Inferior parietal cortex (tissue), 1 donor: ENCODE results near the gene SCAMP5.

Source experiments
- DNase-seq: peaks from one replicate; pipeline ENCODE4 v3.0.0-alpha.2; 2016; ENCODE audit errors: extremely low spot score

The SCAMP5 gene

DNA sequence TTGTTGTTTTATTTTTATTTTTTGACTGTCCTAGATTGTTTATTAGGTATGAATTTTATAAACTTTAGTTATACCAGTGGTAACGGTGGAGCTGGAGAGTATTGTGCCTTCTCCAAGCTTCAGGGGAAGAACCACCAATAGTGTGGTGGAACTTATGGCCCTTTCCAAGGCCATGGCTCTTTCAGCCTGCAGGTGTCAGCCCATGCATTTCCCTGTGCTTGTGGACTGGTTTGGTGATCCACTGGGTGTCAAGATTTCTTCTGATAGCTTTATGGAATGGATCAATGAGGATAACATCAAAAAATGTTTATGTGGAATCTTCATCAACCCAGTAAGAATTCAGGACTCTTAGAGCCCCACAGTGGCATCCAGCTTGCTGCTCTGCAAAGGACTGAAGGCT is 19.2 kb upstream of the SCAMP5 start:
- no peak for DNase-seq

DNA sequence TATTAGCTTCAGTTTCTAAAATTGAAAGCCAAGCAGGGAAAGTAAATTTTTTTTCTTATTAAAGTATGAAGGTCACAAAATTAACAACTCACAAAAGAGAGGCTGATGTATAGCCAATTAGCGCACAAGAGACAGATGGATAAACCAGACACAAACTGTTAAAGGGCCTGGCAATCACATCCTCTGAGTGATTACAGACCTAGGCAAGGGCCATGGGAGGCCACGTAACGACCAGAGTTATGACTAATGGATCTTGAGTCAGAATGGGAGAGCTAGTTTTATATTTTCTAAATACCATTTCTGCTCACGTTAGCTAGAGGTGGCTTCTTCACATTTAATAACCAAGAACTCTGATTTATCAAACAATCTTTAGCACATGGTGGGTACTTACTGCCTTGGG is 17.8 kb upstream of the SCAMP5 start:
- no peak for DNase-seq

DNA sequence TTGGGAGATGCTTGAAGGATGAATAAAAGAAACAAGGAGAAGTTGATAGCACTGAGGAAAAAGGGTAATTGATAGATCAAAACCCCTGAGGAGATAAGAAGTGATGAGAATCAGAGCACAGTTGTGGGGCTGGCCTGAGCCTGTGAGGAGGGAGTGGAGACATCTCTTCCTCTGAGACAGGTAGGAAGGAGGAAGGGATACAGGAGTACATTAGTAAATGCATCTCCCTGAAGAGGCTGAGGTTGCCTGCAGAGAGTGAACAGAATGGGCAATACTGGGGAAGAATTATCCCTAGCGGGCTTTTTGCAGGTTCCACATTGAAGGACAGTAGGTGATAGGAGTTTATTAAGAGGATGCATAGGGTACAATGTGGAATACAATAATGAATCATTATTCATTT is 17.3 kb upstream of the SCAMP5 start:
- no peak for DNase-seq

DNA sequence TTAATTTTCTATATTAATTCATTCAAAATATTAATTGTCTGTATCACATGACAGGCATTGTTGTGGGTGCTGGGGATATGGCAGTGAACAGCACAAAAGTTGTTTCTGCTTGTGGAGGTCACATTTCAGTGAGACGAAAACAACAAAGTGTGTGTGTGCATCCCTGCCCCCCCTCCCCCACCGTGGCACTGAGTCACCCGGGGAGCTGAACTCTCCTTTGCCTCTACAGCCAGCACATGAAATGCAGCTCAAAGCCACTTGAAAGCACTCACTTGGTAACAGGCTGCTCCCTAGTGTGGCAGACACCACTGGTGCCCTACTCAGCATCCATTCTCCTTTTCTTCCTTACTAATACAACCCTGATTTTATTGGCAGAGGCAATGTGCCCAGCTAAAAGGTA is 16.9 kb upstream of the SCAMP5 start:
- no peak for DNase-seq

DNA sequence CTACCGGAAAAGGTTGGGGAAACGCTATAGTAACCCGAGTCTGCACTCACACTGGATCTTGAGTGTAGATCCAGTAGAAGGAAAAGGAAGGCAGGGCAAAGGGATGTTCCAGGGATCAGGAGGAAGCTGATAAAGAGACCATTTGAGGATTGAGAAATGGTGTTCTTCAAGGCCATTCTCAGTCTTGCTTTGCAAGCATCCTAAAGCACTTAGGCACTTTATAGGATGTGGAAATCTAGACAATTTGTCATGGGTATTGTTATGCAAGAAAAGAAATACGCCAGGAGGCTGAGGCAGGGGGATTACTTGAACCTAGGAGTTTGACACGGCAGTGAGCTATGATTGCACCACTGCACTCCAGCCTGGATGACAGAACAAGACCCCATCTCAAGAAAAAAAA is 13.2 kb upstream of the SCAMP5 start:
- no peak for DNase-seq

DNA sequence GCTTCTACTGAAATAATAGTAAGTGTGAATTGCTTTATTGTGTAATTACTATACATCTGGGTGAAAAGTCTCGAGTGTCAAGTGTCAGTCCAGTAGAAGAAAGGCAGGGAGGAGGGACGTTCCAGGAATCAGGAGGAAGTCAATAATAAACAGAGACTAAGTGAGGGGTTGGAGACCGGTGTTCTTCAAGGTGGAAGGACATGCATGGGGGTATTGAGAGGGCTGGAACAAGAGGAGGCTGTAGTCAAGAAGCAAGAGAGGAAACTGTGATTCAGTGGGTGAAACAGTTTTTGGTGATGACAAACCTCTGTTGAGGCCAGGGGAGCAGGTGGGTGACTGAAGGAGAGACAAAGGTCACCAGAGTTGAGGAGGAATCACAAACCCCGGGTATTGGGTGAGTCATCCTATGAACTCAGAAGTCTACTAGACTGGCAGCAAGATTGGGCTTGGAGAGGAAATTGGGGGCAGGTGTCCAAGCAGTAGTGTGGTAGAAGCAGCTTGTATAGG is 11.6 kb upstream of the SCAMP5 start:
- no peak for DNase-seq

DNA sequence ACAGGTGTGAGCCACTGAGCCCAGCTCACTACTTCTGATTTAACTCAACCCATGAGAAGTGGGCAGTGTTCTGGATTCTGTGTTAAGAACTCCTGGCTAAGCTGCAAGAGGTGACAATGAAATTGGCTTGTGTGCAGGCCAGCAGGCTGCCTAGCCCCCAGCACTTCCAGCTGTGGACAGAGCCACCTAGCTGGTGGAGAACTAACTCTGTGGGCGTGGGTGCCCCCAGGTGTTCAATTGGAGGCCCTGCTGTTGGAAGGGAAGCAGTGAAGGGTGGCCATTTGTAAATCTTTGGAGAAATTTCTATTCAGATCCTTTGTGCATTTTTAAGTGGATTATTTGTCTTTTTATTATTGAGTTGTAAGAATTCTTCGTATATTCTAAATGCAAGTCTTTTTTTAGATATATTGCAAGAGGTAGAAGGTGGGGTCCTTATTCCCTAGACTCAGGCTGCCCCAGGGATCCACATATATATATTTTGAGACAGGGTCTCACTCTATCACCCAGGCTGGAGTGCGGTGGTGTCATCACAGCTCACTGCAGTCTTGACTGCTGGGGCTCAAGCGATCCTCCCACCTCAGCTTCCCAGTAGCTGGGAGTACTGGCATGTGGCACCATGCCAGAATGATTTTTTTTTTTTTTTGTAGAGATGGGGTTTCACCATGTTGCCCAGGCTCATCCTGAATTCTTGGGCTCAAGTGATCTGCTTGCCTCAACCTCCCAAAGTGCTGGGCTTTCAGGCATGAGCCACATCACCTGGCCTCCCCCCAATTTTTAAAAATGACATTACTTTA is 7.2 kb upstream of the SCAMP5 start:
- DNase-seq = no peak

DNA sequence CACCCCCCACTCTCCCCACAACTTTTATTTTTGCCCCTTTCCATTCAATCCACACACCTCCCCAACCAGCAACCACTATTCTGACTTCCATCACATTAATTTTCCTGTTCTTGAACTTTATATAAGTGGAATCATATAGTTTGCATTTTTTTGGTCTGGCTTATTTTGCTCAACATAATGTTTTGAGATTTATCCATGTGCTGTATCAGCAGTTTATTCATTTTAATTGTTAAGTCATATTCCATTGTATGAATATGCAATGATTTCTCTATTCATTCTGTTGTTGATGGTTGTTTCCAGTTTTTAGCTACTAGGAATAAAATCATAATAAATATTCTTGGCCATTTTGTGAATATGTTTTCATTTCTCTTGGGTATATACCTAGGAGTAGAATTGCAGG is 5.8 kb upstream of the SCAMP5 start:
- DNase-seq = no peak

DNA sequence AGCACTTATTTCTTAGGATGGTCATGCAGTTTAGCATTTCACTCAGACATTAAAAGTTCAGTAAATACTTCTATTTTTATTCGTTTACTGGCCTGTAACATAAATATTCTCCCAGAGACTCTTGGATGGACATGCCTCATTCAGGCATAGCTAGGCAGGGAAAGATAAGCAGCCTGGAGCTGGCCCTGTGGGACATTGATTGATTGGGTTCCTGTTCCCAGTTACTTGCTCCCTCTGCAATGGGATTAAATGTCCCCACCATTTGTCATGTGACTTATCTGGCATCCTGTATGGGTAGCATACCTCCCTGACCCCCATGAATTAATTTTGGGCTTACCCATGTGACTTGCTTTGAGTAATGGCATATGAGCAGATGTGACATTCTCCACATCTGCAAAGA is 2.7 kb upstream of the SCAMP5 start:
- no peak for DNase-seq

DNA sequence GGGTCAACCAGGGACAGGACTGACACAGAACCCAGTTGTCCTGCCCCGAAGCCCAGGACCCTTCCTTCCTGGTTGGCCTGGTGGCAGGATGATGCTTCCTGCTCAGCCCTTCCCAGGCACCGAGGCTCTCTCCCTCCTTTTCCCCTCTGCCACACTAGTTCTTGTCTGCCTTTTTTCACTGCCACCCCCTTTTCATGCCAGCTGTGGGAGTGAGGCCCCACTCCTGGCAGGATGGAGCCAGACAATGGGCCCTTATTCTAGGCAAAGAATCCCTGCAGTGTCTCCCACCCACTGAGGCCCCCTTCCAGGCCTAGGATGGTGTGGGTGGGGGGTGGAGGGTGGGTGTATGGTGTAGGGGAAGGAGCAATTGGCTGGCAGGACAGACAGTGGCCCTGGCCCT is 1.1 kb upstream of the SCAMP5 start:
- peak; percentile 29 for DNase-seq

DNA sequence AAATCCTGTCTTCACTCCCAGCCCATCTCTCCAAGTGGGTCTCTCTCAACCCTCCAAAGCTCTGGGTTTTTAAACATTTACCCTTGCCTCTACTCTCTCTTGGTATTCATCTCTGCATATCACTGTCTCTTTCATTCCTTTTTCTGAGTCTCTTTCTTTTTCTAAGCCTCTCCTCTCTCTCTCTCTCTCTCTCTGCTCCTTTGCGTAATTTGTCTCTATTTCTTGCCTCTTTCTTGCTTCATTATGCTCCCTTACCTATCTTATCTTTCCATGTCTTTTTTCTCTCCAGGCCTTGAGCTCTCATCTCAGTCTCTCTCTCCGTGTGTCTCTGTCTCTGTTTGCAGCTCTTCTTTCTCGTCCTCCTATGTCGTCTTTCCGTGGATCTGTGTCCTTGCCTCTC is 678 bp upstream of the SCAMP5 start:
- DNase-seq = no peak

DNA sequence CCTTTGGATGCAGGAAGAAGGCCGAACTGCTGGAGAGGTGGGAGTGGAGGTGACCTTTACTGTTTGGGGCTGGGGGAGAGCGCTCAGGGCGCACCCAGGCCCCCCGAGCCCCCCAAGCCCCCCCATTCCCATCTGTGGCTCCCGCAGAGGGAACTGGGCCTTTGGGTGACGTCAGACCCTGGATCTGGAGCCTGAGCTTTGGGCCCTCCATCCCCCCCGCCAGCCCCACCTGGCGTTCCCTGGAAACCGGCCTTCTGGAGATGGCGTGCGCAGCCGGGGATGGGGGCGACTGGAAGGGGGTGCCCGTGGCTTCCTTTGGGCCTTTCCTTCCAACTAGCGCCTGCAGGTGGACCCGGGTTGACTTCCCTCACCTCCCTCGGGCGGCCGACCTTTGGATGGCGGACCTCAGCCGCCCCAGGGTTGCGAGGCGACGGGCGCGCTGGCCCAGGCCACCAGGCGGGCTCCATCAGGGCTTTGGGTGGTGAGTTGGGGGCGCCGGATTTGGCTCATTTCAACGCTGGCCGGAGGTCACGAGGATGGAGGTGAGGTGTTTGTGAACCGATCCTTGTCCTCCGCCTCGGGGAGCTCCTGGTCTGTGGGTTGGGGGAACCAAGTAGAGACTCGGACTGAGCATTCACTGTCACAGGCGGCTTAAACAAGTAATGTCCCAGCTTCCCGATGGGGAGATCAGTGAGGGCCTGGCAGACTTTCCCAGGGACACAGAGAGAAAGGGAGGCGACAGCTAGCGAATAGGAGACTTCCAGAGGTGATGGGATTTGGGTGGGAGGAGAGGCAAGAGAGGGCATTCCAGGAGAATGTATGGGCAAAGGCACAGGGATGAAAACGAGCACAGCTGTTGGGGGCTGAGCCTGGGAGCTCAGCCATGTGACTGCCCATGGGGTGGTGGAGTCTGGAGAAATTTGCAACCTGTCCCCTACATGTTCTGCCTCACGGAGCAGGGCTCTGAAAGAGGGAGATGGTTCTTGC is 709 bp downstream of the SCAMP5 start:
- no peak for DNase-seq

DNA sequence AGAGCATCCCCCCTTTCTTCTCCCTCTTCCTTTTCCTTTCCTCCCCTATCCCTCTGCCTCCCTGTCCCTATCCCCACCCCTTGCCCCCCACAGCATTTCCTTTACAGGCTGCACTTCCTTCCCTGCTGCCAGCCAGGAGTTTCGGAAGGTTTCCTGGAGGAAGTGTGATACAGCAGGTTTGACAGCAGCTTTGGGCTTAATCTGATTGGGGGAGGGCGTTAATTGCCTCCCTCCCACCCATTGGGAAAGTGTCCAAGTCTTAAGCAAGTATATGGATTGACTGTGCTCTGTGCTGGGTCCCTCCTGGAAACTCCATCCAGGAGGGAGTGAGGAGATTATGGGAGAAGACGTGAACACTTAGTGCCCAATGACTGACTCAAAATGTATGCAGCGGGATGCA is 1.8 kb downstream of the SCAMP5 start:
- DNase-seq = no peak

DNA sequence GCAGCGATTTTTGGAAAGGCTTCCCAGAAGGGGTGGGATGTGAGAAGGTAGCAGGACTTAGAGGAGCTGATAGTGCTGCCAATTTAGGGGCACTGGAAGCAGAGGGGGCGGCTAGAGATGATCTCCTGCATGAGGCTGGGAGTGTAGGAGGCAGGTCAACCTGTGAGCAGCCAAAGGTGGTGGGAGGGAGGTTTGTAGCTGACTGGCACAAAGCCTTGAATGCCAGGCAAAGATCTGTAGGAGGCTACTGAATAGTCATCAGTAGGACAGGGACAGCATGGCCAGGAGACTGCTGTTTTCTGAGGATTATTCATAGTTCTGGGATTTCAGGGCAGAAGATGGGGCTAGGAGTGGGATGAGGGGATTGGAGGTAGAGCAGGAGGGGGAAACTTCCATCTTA is 2.2 kb downstream of the SCAMP5 start:
- DNase-seq = no peak

DNA sequence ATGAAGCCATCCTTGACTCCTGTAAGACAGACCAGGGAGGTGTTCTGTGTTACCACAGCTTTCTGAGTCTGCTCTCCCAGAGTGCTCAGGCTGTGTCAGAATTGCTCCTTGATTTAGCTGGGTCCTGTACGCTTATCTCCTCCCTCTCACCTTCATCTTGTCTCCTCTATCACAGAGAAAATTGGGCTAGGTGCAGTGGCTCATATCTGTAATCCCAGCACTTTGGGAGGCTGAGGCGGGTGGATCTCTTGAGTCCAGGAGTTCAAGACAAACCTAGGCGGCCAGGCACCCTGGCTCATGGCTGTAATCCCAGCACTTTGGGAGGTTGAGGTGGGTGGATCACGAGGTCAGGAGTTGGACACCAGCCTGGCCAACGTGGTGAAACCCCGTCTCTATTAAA is 5.9 kb downstream of the SCAMP5 start:
- no peak for DNase-seq

DNA sequence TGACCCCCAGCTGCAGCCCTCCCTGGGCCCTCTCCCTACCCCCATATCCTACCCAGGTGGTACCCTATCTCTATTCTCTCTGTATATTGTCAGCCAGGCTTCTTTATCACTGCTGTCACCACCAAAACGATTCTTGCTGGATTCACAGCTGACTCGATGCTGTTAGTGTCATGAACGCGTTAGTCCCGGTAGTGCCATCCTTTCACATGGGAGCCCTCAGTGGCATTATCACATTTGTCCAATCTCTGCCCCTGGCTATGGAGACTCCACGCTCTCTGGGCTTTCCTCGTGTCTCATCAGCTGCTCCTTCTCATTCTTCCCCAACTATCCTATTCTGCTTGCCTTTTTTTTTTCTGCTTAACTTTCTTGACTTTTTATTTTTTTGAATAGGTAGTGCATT is 7.0 kb downstream of the SCAMP5 start:
- no peak for DNase-seq

DNA sequence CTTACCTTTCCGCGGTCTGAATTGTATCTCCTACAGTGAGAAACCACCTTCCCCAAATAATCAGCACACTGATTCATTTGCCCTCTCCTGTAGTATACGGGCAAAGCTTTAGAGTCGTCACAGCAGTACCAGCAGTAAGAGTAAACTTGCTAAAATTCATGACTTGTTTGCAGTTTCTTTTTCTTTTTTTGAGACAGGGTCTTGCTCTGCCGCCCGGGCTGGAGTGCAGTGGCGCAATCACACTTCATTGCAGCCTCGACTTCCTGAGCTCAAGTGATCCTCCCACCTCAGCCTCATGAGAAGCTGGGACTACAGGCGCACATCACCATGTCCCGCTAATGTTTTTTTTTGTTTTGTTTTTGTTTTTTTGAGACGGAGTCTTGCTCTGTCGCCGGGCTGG is 11.9 kb downstream of the SCAMP5 start:
- no peak for DNase-seq

DNA sequence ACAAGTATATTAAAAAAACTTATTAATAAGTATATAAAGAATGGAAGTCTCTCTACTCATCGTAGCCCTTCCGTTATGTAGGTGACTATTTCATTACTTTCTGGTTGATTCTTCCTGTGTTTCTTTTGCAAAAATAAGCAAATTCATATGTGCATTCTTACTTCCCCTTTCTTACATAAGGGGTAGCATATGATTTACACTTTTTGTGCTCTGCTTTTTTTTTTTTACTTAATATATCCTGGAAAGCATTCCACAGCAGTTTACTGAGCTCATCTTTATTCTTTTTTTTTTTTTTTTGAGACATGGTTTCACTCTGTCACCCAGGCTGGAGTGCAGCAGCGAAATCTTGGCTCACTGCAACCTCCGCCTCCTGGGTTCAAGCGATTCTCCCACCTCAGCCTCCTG is 12.9 kb downstream of the SCAMP5 start:
- peak; percentile 8 for DNase-seq

DNA sequence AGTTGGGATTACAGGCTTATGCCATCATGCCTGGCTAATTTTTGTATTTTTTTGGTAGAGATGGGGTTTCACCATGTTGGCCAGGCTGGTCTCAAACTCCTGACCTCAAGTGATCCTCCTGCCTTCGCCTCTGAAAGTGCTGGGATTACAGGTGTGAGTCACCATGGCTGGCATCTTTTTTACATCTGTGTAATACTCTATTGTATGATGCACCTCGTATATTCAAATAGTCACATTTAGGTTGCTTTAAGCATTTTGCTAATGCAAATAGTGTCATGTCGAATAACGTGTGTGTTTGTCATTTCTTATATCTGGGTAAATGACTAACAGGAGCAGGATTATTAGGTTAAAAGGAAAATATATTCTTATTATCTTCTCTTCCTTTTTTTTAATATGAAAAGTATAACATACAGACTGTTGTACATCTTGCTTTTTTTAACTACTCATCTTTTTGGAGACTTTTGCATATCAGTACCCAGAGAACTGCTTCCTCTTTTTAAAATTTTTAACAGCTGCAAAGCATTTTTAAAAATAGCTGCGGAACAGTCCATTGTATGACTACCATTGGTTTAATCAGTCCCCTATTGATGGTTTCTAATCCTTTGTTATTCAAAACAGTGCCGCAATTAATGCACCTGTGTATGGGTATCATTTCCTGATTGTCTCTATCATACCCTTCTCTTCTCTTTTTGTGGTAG is 13.4 kb downstream of the SCAMP5 start:
- DNase-seq = no peak

DNA sequence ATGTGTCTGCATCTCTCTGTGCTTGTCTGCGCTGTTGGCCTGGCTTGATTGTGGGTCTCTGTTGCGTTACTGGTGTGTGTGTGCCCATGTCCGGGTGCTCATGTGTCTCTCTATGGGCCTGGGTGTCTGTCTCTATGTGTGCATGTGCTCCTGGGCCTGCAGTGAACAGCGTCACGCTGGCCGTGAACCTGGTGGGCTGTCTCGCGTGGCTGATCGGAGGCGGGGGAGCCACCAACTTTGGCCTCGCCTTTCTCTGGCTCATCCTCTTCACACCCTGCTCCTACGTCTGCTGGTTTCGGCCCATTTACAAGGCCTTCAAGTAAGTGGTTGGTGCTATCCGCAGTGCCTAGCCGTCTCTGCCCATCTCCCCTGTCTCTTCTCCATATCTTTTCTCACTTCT is 21.1 kb downstream of the SCAMP5 start:
- no peak for DNase-seq

DNA sequence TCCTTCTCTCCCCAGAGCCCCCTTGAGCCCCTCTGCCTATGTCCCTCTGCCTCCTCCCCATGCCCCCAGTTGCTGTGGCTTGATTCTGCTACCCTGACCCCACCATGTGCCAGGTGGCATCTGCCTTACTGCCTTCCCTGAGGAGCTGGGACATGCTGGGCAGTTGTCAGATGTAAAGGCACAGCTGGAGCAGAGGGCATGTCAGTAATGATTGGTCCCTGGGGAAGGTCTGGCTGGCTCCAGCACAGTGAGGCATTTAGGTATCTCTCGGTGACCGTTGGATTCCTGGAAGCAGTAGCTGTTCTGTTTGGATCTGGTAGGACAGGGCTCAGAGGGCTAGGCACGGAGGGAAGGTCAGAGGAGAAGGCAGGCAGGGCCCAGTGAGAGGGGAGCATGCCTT is 24.6 kb downstream of the SCAMP5 start:
- DNase-seq = no peak

DNA sequence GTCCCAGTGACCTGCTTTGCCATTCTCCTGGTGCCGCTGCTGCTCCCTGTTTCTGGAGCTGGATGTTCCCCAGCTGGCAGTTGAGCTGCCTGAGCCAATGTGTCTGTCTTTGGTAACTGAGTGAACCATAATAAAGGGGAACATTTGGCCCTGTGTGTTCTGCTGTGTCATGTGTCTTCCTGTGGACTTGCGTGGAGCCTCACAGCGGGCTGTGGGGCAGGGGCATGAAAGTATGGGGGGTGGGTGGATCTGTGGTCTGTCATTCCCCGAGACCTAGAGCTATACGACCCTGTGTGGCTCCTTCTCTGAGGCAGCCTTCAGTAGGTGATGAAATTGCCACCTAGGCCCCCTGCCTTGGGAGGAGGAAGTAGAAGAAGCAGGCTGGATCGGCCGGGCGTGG is 26.0 kb downstream of the SCAMP5 start:
- DNase-seq = no peak
